IPS DF 6.9 (cell line): ENCODE results near the gene LRP6.

ENCODE experiments used
- DNase-seq: peaks from one replicate; pipeline ENCODE4 v3.0.0-alpha.2; 2013; ENCODE audit warnings: low read depth, low spot score
- H3K27ac ChIP-seq: one replicate; pipeline ENCODE4 v1.5.1; 2013; ENCODE audit warnings: low read length, control low read depth
- H3K27me3 ChIP-seq: 2 replicates; pipeline ENCODE4 v1.6.1; 2013; ENCODE audit warnings: mild to moderate bottlenecking, low read length; ENCODE audit not compliant: control insufficient read depth, insufficient read depth
- H3K36me3 ChIP-seq: 2 replicates; pipeline ENCODE4 v1.6.1; 2013; ENCODE audit warnings: low read length; ENCODE audit not compliant: control insufficient read depth, insufficient read depth
- H3K4me1 ChIP-seq: 2 replicates; pipeline ENCODE4 v1.6.1; 2013; ENCODE audit warnings: low read length; ENCODE audit not compliant: control insufficient read depth, insufficient read depth
- H3K4me3 ChIP-seq: 2 replicates; pipeline ENCODE4 v1.5.1; 2013; ENCODE audit warnings: mild to moderate bottlenecking, low read length
- H3K9me3 ChIP-seq: 2 replicates; pipeline ENCODE4 v1.6.1; 2013; ENCODE audit warnings: low read length, inconsistent platforms; ENCODE audit not compliant: control insufficient read depth, insufficient read depth
- WGBS: extraction: QIAGEN DNeasy Blood & Tissue Kit; methylation state at CpG from one replicate; pipeline ENCODE4 v1.1.7; 2013; ENCODE audit warnings: mixed read lengths, missing lambda C conversion rate; ENCODE audit not compliant: insufficient read length, insufficient coverage; 5-methylcytosine and 5-hydroxymethylcytosine counted together

The LRP6 gene

DNA sequence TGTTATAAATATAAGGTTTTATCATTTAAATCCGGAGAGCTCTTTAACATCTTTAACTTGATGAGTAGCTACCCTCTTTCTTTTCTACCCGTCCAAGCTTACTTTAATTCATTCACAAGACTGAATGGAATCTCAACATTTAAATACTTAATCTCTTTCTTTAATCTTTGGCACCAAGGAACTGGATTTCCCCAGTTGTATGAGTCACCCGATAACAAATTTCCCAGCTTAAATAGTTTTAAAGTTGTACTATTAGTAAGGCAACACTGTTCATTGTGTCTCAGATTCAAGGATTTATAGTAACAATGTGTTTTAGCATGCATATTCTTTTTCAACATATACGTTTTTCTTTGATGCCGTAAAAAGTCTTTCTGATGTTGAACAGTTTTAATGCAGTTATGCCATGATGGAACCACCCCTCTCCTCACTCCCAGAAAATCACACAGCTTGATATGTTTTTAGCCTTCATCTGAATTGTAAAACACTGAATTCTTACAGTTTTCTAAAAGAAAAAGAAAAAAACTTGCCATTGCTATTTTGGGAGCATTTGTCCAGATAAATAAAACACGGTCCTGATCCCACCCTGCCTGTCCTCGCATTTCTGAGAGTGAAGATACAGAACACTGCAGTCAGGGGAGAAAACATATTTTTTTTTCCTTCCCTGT is 16.0 kb upstream of the LRP6 start:
- no peak overlapping the region for H3K27ac ChIP-seq
- no peak for DNase-seq

DNA sequence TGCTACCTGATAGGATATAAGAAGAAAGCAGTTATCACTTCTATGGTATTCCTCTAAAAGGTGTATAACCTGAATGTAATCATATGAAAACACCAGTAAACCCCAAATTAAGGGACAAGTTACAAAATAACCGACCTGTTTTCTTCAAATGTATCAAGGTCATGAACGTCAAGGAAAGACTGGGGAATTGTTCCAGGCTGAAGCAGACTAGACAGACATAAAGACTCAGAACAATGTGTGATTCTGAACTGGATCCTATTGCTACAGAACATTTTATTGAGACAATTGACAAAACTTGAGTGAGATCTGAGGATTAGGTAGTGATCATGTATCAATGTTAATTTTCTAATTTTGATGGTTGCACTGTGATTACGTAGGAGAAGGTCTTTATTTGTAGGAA is 15.4 kb upstream of the LRP6 start:
- no peak overlapping the region for H3K27ac ChIP-seq
- no peaks in the 10 kb centered on the region for H3K27me3 ChIP-seq
- no peak for DNase-seq
- no peaks in the 10 kb centered on the region for H3K9me3 ChIP-seq
- H3K36me3 ChIP-seq = no peaks in the 10 kb centered on the region
- no CpG with 5 or more reads among the region's 3 CpGs for WGBS
- no peak overlapping the region for H3K4me3 ChIP-seq
- H3K4me1 ChIP-seq = peaks cover 2% of the 10 kb centered on the region; the same call in 1 of the 2 replicates

More for the DNA sequence above, 16.0 kb upstream of the LRP6 start:
- H3K4me1 ChIP-seq = peaks cover 2% of the 10 kb centered on the region; the same call in 1 of the 2 replicates
- H3K36me3 ChIP-seq = no peaks in the 10 kb centered on the region
- no CpG with 5 or more reads among the region's 7 CpGs for WGBS
- H3K9me3 ChIP-seq = no peaks in the 10 kb centered on the region
- H3K4me3 ChIP-seq = no peak overlapping the region
- no peaks in the 10 kb centered on the region for H3K27me3 ChIP-seq

DNA sequence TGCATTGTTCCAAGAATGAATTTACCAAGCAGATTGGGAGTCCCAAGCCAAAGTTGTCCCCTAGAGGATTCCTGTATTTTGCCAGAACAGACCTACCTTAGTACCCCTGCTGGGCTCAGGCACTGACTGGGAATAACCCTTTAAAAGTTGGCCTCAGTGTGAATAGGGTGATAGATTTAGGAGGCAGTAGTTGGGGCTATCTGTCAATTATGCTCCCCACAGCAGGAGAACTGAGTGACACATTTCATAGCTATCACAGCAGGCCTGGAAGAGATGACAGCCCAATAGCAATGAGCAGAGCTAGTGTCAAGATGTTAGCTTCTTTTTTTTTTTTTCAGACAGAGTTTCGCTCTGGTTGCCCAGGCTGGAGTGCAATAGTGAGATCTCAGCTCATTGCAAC is 14.3 kb upstream of the LRP6 start:
- no peak for DNase-seq
- H3K36me3 ChIP-seq = no peaks in the 10 kb centered on the region
- H3K4me3 ChIP-seq = no peak overlapping the region
- H3K4me1 ChIP-seq = peaks cover 2% of the 10 kb centered on the region; the same call in 1 of the 2 replicates
- WGBS = no CpG with 5 or more reads among the region's 1 CpG
- H3K27ac ChIP-seq = no peak overlapping the region
- H3K27me3 ChIP-seq = no peaks in the 10 kb centered on the region
- no peaks in the 10 kb centered on the region for H3K9me3 ChIP-seq

DNA sequence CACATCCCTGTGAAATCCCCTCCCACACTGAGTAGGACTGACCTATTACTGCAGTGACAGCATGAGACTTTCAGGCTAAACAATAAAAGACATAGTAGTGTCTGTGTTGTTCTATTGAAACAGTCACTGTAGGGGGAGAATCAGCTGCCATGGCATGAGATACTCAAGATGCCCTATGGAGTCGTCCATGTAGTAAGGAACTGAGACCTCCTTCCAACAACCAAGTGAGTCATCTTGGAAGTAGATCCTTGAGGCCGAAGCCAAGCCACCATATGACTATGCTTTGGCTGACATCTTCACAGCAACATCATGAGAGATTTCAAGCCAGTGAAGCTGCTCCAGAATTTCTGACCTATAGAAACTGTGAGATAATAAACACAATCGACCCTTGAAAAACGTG is 12.1 kb upstream of the LRP6 start:
- Histone ChIP-seq H3K36me3 (no peaks in the 10 kb centered on the region), H3K4me1 (peaks cover 2% of the 10 kb centered on the region; the same call in 1 of the 2 replicates), H3K27me3 (no peaks in the 10 kb centered on the region), H3K4me3 (no peak overlapping the region), H3K27ac (no peak overlapping the region), H3K9me3 (no peaks in the 10 kb centered on the region)
- DNase-seq = no peak
- WGBS = no CpG with 5 or more reads among the region's 4 CpGs

DNA sequence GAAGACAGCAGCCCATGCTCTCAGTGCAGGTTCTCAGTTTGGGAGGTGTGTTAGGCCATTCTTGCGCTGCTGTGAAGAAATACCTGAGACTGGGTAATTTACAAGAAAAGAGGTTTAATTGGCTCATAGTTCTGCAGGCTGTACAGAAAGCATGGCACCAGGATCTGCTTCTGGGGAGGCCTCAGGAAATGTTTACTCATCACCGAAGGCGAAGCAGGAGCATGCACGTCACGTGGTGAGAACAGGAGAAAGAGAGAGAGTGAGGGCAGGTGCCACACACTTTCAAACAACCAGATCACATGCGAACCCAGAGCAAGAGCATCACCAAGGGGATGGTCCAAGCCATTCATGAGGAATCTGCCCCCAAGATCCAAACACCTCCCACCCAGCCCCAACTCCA is 9.0 kb upstream of the LRP6 start:
- WGBS = no CpG with 5 or more reads among the region's 6 CpGs
- no peak overlapping the region for H3K4me3 ChIP-seq
- no peak for DNase-seq
- H3K4me1 ChIP-seq = no peaks in the 10 kb centered on the region; the same call in 1 of the 2 replicates
- no peaks in the 10 kb centered on the region for H3K27me3 ChIP-seq
- no peaks in the 10 kb centered on the region for H3K36me3 ChIP-seq
- no peak overlapping the region for H3K27ac ChIP-seq
- H3K9me3 ChIP-seq = no peaks in the 10 kb centered on the region

DNA sequence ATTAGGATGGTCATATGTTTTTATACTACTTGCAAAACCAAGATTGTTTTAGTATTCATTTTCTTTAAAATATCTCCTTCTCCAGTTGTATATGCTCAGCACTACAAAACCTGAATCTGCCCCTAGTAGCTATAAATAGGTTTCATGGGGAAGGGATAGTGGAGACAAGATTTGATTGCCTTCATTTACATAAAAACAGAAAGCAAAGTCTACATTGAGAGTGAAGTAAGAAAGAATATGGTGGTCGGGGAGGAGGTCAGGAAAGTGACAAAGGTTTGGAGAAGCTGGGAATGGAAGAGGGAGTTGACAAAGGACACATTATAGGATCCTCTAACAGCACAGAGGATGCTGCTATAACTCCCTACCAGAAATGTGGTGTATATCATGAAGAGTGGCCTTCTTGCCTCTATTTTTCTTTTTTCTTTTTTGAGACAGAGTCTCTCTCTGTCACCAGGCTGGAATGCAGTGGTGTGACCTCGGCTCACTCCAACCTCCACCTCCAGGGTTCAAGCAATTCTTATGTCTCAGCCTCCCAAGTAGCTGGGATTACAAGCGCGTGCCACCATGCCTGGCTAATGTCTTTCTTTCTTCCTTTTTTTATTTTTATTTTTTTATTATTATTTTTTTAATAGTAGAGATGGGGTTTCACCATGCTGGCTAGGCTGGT is 6.6 kb upstream of the LRP6 start:
- 100% methylated on average over 1 of the region's 4 CpGs for WGBS
- no peaks in the 10 kb centered on the region; the same call in 1 of the 2 replicates for H3K4me1 ChIP-seq
- H3K27ac ChIP-seq = no peak overlapping the region

DNA sequence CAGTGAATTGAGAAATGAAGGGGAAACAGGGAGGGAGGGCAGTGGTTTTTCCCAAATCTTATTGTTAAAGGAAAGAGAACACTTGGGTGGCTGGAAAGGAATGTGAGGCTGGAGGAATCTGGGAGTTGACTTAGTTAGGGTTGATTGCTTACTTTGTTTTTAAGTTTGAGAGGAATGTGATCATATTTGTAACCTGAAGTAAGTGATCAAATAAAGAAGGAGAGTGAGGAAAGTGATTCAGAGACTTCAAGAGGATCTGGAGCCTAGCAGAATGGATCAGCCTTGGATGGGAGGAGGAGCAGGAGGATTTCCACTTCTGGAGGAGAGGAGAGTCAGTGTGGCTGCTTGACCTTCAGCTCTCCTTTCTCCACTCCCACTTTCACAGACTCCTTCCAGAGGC is 6.0 kb upstream of the LRP6 start:
- H3K9me3 ChIP-seq = no peaks in the 10 kb centered on the region
- H3K4me3 ChIP-seq = no peak overlapping the region
- H3K4me1 ChIP-seq = no peaks in the 10 kb centered on the region; the same call in 1 of the 2 replicates
- no peaks in the 10 kb centered on the region for H3K36me3 ChIP-seq
- no peak overlapping the region for H3K27ac ChIP-seq
- no peak for DNase-seq
- H3K27me3 ChIP-seq = no peaks in the 10 kb centered on the region

More for the DNA sequence above, 6.6 kb upstream of the LRP6 start:
- Histone ChIP-seq H3K4me3 (no peak overlapping the region), H3K9me3 (no peaks in the 10 kb centered on the region), H3K36me3 (no peaks in the 10 kb centered on the region), H3K27me3 (no peaks in the 10 kb centered on the region)
- DNase-seq = no peak

DNA sequence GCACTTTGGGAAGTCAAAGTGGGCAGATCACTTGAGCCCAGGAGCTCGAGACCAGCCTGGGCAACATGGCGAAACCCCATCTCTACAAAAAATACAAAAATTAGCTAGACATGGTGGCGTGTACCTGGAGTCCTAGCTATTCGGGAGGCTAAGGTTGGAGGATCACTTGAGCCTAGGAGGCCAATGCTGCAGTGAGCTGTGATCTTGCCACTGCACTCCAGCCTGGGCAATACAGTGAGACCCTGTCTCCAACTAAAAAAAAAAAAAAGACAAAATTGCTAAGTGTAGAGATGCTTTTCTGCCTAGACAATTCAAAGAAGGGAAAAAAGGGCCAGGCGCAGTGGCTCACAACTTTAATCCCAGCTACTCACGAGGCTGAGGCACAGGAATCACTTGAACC is 3.4 kb upstream of the LRP6 start:
- H3K4me3 ChIP-seq = no peak overlapping the region
- WGBS = no CpG with 5 or more reads among the region's 6 CpGs

DNA sequence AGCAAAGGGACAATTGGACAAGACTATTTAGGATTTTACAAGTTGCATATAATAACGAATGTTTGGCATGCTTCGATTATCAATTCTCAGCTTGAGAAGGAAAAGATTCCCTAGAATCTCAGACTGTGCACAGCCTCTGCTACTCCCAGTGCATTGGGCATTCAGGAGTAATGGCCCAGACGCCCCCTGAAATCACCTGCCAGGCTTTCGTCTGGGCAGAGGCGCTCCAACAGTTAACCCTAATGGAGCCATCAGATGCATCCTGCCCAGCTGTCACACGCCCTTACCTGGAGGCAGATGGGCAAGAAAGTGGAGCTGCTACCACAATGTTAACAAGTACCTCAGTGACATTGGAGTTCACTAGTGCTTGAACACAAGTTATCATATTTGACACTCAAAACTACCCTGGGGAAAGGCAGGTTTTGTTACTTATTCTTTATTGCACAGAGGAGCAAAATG is 927 bp upstream of the LRP6 start:
- no peaks in the 10 kb centered on the region for H3K9me3 ChIP-seq
- H3K27me3 ChIP-seq = no peaks in the 10 kb centered on the region
- H3K27ac ChIP-seq = no peak overlapping the region
- H3K36me3 ChIP-seq = no peaks in the 10 kb centered on the region
- WGBS = no CpG with 5 or more reads among the region's 6 CpGs
- no peak for DNase-seq
- H3K4me3 ChIP-seq = peak overlapping the region; percentile 82; the same call in 1 of the 2 replicates
- H3K4me1 ChIP-seq = no peaks in the 10 kb centered on the region

More for the DNA sequence above, 3.4 kb upstream of the LRP6 start:
- Histone ChIP-seq H3K27ac (no peak overlapping the region), H3K27me3 (no peaks in the 10 kb centered on the region), H3K9me3 (no peaks in the 10 kb centered on the region), H3K36me3 (no peaks in the 10 kb centered on the region), H3K4me1 (no peaks in the 10 kb centered on the region; the same call in 1 of the 2 replicates)
- DNase-seq = no peak

DNA sequence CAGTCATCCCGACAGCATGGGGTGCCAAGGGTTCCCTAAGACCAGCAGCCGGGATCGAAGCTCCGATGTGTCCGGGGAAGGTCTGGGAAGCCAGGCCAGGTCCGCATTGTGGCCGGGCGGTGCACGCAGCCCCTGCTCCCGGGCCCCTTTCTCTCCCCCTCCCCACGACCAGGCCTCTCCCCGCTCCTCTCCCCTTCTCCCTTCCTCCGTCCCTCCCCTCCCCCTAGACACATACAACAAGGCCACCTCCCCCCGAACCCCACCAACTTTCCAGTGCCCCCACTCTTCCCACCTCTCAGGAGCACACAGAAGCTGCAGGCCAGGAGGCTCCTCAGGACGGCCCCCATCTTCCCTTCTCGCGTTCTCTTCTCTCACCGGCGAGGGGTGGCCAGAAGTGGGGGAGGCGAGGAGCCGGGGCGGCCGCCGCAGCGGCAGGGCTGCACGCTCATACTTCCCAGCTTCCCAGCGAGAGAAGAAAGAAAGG is 413 bp downstream of the LRP6 start:
- no CpG with 5 or more reads among the region's 27 CpGs for WGBS
- DNase-seq = no peak
- H3K4me3 ChIP-seq = peak overlapping the region; percentile 82
- H3K27ac ChIP-seq = no peak overlapping the region
- no peaks in the 10 kb centered on the region for H3K9me3 ChIP-seq
- H3K4me1 ChIP-seq = no peaks in the 10 kb centered on the region
- no peaks in the 10 kb centered on the region for H3K36me3 ChIP-seq
- H3K27me3 ChIP-seq = no peaks in the 10 kb centered on the region
